SK-N-MC (cell line): ENCODE results near the gene GXYLT2.

Source experiments
- EZH2 ChIP-seq: fragments of 200-600 bp; sonication (generic); IDR thresholded peaks from one replicate; pipeline ENCODE4 v1.6.1; 2017; ENCODE audit warnings: antibody characterized with exemption
- FOXP2 ChIP-seq: optimal IDR thresholded peaks from 2 replicates; pipeline ENCODE3; 2011; ENCODE audit warnings: mild to moderate bottlenecking, moderate library complexity; ENCODE audit not compliant: insufficient read depth; ENCODE audit errors: extremely low read length, control extremely low read depth
- POLR2AphosphoS5 ChIP-seq: IDR thresholded peaks from 2 replicates; pipeline ENCODE4 v1.6.1; 2012; ENCODE audit warnings: mild to moderate bottlenecking, low read depth, low read length, borderline replicate concordance

DNA sequence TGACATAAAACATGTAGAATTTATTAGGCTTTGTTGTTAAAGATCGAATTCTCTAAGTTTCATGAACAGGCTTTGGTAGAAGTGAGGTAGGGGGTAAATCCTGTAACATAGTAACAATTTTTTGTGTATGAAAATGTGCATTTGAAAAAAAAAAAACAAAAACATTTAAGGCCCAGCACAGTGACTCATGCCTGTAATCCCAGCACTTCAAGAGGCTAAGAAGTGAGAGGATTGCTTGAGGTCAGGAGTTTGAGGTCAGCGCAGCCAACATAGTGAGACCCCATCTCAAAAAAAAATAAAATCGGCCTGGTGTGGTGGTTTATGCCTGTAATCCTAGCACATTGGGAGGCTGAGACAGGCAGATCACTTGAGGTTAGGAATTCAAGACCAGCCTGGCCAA, 81.9 kb downstream of the GXYLT2 start:
- TF ChIP-seq EZH2: no peak
- no peak for TF ChIP-seq POLR2AphosphoS5
- no peak for TF ChIP-seq FOXP2
